Iris pigment epithelial cell (primary cell): Measurements from ENCODE around the gene NECAB2.

Source experiments
- DNase-seq: peaks from one replicate; pipeline ENCODE4 v3.0.0-alpha.2; 2011; ENCODE audit warnings: low read depth

Gene NECAB2

GRCh38 chr16:83952940-83953795 is 14.9 kb upstream of the NECAB2 start, which contains the start of gene OSGIN1:
TSS of gene OSGIN1 (plus strand) at chr16:83953240. CDS start at chr16:83957672, 4,432 bp downstream.
- peak; percentile 96 for DNase-seq

- DNase-seq = peak; percentile 54
These were observed 14.1 kb upstream of the NECAB2 start for GRCh38 chr16:83953796-83954576.

GRCh38 chr16:83954577-83955016 is 13.4 kb upstream of the NECAB2 start:
- DNase-seq = peak; percentile 52

GRCh38 chr16:83955218-83956130 is 12.6 kb upstream of the NECAB2 start:
- DNase-seq = peak; percentile 70

GRCh38 chr16:83956336-83957289 is 11.4 kb upstream of the NECAB2 start:
- peak; percentile 71 for DNase-seq

- DNase-seq = no peak
These were observed 10.7 kb upstream of the NECAB2 start for GRCh38 chr16:83957296-83957855.

GRCh38 chr16:83958137-83958845 is 9.8 kb upstream of the NECAB2 start:
- peak; percentile 35 for DNase-seq

- DNase-seq = no peak
These were observed 9.0 kb upstream of the NECAB2 start for GRCh38 chr16:83958846-83959565.

GRCh38 chr16:83959656-83960434 is 8.2 kb upstream of the NECAB2 start:
- DNase-seq = no peak

GRCh38 chr16:83960521-83961249 is 7.4 kb upstream of the NECAB2 start:
- DNase-seq = no peak

- DNase-seq = no peak
These were observed 6.5 kb upstream of the NECAB2 start for GRCh38 chr16:83961591-83961990.

GRCh38 chr16:83963277-83964119 is 4.5 kb upstream of the NECAB2 start:
- no peak for DNase-seq

- no peak for DNase-seq
These were observed 3.2 kb upstream of the NECAB2 start for GRCh38 chr16:83964684-83965443.

- no peak for DNase-seq
These were observed 2.4 kb upstream of the NECAB2 start for GRCh38 chr16:83965444-83966152.

GRCh38 chr16:83966153-83966696 is 1.8 kb upstream of the NECAB2 start:
- DNase-seq = no peak
